Colon (tissue), 2 donors: ENCODE measurements around the gene PLPPR3.

Experiments used
- FAIRE-seq: peaks from 2 replicates; lab custom pipeline; 2012; peaks lifted over from hg19 to GRCh38; lab: Jason Lieb, UNC
- donor health status: control.
- donor health status: control.

PLPPR3 gene

GRCh38 chr19:772730-773436 is 48.9 kb downstream of the PLPPR3 start:
- no peak for FAIRE-seq

DNA sequence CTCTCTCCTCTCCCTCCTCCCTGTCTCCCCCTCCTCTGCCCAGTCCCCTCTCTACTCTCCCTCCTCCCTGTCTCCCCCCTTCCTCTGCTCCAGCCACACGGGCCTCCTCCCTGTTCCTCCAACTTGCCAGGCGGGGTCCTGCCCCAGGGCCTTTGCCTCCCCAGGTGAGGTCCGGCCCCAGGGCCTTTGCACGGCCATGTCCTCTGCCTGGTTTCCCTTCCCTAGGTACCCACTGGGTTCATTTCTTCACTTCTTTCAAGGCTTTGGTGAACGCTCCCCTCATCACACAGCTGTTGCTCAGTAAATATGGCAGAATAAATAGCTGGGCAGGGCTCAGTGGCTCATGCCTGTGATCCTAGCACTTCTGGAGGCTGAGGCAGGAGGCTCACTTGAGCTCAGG is 49.7 kb downstream of the PLPPR3 start:
- FAIRE-seq = no peak

GRCh38 chr19:771332-771785 is 50.4 kb downstream of the PLPPR3 start:
- FAIRE-seq = no peak

GRCh38 chr19:769616-770015 is 52.1 kb downstream of the PLPPR3 start:
- FAIRE-seq = no peak

DNA sequence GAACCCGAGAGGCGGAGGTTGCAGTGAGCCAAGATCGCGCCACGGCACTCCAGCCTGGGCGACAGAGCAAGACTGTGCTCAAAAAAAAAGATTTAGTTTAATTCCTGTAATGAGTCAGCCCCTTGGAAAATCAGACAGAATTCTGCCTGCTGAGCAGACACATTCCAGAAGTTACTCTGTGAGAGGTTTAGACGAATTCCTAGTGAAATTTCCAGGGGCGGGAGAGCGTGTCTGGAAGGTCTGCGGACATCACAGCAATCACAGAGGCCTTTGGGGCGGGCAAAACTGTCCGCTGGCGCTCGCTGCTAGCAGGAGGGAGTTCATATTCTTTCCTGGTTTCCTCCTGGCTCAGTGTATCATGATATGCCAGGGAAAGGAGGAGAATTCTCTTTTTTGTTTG is 53.3 kb downstream of the PLPPR3 start:
- FAIRE-seq = no peak

GRCh38 chr19:765179-765738 is 56.5 kb downstream of the PLPPR3 start:
- FAIRE-seq = no peak

GRCh38 chr19:764301-764700 is 57.5 kb downstream of the PLPPR3 start:
- FAIRE-seq = no peak

GRCh38 chr19:763869-764268 is 57.9 kb downstream of the PLPPR3 start:
- no peak for FAIRE-seq

DNA sequence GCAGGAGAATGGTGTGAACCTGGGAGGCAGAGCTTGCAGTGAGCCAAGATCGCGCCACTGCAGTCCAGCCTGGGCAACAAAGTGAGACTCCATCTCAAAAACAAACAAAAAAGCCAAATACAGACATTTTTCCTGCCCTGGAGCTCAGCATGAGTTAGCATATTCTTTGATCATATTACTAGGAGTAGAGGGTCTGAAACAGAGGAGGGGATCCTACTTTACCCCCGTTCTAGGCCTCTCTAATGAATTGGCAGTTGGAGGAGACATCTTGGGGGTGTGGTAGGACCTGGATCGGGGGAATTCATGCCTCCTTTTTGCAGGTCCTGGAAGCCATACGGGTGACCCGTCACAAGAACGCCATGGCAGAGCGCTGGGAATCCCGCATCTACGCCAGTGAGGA is 58.6 kb downstream of the PLPPR3 start:
- no peak for FAIRE-seq
